HG02678 (cell line): Measurements from ENCODE around the gene TMEM178B.
"Not testable (repeated sequence)": the region's sequence is repeated elsewhere in the genome, so short reads cannot be mapped to it uniquely, and the experiment has no call there.

Experiments
- ATAC-seq: cut with Tn5 transposase; IDR thresholded peaks from one replicate; pipeline ENCODE4 v1.9.1; 2021; ENCODE audit warnings: mild to moderate bottlenecking, moderate library complexity; ENCODE audit not compliant: unreplicated experiment

TMEM178B gene

GRCh38 chr7:141073641-141074161 lies at the start of gene TMEM178B:
Gene TMEM178B, plus strand, starts transcription at chr7:141074064.
- no peak for ATAC-seq

DNA sequence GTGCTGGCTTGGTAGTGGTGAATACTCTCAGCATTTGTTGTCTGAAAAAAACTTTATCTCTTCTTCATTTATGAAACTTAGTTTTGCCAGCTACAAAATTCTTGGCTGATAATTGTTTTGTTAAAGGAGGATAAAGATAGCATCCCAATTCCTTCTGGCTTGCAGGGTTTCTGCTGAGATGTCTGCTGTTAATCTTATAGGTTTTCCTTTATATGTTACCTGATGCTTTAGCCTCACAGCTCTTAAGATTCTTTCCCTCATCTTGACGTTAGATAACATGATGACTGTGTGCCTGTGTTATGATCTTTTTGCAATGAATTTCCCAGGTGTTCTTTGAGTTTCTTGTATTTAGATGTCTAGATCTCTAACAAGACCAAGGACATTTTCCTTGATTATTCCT lies 49.2 kb upstream of the TMEM178B start:
- ATAC-seq: no peak

GRCh38 chr7:141027043-141027442 lies 46.8 kb upstream of the TMEM178B start:
- no peak for ATAC-seq

- ATAC-seq: no peak
These were observed 45.1 kb upstream of the TMEM178B start for GRCh38 chr7:141028767-141029166.

DNA sequence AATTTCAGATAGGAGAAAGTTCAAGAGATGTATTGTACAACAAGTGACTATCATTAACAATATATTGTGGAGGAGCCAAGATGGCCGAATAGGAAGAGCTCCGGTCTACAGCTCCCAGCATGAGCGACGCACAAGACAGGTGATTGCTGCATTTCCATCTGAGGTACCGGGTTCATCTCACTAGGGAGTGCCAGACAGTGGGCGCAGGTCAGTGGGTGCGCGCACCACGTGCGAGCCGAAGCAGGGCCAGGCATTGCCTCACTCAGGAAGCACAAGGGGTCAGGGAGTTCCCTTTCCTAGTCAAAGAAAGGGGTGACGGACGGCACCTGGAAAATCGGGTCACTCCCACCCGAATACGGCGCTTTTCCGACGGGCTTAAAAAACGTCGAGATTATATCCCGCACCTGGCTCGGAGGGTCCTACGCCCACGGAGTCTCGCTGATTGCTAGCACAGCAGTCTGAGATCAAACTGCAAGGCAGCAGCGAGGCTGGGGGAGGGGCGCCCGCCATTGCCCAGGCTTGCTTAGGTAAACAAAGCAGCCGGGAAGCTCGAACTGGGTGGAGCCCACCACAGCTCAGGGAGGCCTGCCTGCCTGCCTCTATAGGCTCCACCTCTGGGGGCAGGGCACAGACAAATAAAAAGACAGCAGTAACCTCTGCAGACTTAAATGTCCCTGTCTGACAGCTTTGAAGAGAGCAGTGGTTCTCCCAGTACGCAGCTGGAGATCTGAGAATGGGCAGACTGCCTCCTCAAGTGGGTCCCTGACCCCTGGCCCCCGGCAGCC lies 41.1 kb upstream of the TMEM178B start:
- not testable (repeated sequence) for ATAC-seq

- ATAC-seq: not testable (repeated sequence)
These were observed 35.8 kb upstream of the TMEM178B start for GRCh38 chr7:141038100-141038499.

DNA sequence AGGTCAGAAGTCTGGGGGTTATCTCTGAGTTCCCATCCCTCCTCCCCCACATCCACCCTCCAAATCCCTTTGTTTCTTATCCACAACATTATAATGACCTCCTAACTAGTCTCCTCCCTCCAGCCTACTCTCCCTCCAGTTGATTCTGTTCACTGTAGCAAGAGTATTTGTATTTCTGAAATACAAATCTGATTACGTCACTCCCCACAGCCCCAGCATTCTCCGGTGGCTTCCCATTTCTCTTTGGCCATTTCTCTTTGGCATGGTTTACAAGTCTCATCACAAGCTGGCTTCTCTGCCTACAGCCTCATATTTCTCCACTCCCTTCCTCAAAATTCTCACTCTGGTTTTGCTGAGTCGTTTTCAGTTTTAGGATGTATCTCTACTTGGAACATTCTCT lies 34.5 kb upstream of the TMEM178B start:
- ATAC-seq: no peak

DNA sequence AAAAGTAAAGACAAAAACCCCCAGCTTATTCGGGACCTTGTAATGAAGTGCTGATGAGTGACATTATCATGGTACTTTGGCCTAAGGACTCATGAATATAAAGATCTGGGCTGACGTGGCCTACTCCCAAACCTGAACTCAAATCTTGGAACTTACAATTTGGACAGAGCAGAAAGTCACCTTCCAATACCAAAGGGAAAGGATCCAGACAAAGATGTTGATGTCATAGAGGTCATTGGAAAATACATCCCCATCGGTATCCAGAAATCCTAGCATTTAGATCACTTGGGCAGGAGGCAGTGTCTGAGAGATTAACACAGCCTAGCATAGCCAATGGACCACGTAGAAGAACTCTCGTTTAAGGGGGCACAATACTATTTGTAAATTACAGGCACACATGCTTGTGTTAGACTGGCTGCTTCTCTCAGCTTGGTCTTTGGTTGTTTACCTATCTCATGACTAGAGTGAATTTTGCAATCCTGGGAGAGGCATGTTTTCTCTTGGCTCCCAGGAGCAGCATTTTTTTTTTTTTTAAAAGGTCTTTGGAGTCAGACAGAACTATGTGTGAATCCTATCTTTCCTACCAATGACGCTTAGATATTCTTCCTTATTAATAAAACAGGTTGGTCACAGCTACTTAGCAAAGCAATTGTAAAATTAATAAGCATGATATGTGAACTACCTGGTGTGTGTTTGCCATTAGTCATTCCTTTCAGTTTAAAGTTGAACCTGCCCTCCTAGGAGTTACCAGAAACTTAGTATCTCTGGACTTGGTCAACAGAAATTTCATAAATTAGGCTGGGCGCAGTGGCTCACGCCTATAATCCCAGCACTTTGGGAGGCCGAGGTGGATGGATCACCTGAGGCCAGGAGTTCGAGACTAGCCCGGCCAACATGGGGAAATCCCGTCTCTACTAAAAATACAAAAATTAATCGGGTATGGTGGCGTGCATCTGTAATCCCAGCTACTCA lies 31.4 kb upstream of the TMEM178B start:
- ATAC-seq: no peak

GRCh38 chr7:141043616-141044015 lies 30.2 kb upstream of the TMEM178B start:
- no peak for ATAC-seq

DNA sequence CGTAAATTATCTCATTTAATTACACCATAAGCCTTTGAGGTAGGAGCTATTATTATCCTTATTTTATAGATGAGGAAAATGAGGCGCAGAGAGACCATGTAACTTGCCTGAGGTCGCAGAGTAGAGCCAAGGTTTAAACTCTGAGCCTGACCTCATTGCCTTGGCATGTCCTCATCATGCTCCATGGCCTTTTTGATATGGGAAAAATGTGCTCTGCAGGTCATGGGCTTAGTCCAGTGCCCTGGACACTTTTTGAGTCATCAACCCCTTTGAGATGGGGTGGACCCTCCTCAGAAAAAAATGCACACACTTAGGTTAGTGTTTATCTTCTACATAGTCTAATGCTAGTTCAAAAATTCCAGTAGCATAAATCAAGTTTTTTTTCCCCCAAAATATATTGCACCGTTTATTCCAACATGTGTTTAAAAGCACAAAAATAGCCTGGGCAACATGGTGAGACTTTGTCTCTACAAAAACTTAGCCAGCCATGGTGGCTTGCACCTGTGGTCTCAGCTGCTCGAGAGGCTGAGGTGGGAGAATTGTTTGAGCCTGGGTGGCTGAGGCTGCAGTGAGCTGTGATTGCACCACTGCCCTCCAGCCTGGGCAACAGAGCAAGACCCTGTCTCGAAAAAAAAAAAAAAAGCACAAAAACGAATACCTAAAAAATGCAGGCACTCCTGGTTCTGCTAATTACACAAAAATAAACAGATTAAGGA lies 28.6 kb upstream of the TMEM178B start:
- ATAC-seq: no peak

DNA sequence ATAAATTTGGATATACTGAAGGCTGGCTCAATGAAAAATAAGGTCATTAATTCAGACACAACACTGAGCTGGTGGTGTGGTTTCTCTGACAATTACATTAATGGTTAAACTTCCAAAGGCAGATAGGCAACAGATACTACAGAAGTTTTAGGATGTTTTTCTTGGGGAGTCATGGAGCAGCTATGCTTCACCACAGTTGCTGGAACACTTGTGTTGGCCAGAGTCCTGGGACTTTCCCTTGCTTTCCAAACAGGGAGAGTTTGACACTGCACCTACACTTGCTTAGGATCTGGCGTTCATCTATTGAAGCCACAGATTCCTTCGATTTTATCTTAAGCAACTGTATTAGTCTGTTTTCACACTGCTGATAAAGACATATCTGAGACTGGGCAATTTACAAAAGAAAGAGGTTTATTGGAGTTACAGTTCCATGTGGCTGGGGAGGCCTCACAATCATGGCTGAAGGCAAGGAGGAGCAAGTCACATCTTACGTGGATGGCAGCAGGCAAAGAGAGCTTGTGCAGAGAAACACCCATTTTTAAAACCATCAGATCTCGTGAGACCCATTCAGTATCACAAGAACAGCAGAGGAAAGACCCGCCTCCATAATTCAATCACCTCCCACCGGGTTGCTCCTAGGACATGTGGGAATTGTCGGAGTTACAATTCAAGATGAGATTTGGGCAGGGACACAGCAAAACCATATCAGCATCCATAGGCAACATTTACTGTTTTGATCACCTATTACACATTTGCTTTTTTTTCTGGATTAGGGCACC lies 27.8 kb upstream of the TMEM178B start:
- no peak for ATAC-seq

DNA sequence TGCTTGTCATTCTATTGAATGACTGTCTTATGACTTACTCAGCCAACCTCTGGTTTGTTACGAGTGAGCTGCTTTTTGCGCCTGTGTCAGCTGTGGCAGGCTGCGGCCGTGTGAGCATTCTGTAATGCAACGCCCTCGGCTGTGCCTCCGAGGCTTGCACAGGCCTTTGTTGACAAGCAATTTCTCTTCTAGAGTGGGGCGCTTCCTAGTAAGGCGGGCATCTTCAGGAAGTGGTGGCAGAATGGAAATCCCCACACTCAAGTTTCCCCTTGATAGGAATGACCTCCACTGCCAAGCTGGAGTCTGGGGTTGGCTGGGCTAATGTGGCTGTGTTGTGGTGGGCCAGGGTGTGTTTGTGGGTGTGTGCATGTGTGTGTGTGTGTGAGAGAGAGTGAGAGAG lies 20.2 kb upstream of the TMEM178B start:
- no peak for ATAC-seq

DNA sequence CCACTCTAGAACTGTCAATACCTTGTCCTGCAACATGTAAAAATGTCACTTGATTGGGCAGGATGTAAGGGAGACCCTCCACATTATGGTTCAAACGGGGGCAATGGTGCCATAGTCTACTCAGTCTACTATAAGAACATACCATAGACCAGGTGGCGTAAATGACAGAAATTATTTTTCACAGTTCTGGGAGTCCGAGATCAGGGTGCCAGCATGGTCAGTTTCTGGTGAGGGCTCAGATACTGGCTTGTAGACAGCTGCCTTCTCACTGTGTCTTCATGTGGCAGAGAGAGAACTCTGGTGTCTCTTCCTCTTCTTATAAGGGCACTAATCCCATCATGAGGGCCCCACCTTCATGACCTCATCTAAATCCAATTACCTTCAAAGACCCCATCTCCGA lies 18.7 kb upstream of the TMEM178B start:
- no peak for ATAC-seq

GRCh38 chr7:141057788-141058187 lies 16.1 kb upstream of the TMEM178B start:
- ATAC-seq: no peak

DNA sequence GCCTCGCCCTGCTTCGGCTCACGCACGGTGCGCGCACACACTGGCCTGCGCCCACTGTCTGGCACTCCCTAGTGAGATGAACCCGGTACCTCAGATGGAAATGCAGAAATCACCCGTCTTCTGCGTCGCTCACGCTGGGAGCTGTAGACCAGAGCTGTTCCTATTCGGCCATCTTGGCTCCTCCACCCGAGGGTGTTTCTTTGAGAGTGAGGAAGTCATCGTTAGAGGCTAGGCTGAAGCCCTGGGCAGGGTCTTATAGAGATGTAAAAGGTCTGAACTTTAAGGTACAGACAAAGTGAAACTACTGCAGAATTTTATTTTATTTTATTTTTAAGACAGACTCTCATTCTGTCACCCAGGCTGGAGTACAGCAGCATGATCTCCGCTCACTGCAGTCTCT lies 6.0 kb upstream of the TMEM178B start:
- not testable (repeated sequence) for ATAC-seq

DNA sequence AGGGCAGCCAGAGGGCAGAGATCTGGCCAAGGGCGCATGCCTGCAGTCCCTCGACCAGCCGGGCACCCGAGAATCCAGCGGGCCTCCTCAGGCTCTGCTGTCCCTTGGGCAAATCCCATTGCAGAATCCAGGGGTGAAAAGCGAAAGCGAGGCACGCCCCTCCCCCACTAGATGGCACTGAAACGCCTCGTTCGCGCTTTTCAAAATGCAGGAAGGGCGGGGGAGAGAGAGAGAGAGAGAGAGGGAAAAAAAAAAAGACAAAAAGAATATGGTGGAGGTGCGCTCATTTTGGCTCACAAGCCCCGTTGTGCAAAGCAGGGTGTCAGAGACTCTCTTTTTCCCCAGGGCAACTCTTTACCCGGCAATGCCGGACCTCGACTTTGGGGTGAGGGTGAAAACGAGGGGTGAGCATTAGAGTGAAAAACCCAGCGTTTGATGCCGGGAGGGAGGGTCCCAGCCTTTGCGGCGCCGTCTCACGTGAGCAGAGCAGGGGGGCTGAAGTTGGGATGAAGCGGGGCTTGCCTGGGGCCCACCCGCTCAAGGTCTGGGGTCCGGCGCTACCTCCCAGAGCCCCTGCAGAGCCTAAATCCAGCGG lies 2.5 kb upstream of the TMEM178B start:
- no peak for ATAC-seq

DNA sequence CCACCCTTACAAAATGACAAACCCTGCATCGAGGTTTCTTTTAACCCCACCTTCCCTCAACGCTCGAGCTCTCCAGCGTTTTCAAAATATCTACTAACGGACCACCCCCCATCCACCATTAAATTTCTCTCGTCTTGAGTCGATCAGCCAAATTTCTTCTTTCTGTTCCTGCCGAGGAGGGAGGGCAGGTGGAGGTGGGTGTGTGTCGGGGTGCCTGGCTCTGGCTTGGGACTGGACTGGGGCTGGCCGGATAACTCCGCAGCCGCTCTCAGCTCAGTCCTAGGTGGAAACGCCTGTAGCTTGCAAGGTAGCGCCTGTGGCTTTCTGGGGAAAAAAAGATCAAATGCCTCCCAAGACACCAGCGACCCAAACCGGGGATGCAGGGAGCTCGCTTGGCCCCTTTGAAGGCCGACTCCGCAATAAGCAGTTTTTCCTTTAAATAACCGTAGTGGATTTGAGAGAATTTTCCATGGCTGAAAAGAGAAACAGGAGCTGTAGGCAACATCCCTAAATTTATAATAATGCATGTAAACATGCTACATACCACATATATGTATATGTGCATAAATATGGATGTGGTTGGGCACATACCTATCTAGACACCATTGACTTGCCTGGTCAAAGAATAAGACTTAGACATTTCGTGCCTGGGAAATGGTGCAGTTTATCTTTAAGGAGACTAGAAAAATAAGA lies 1.9 kb upstream of the TMEM178B start:
- no peak for ATAC-seq

GRCh38 chr7:141072548-141073172 lies 1.2 kb upstream of the TMEM178B start:
- no peak for ATAC-seq

DNA sequence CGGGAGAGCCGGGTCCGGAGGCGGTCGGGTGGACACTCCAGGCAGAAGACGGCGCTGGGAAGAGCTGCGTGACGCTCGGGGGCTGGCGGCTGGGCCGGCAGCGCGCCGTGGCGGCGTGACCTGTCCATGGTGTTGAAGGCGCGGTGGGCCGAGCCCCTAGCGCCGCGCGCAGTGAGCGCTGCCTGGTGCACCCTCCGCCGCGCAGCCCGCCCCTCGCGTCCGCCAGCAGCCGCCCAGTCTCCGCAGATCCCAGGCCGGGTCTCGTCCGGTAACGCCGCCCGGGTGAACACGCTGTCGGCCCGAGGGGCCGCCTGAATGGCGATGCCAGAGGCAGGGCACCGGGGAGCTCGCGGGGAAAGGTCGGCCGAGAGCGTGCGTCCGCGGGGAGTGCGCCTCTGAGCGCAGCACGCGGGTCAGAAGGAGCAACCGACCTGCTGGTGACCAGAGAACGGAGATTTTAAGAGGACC lies 657 bp upstream of the TMEM178B start:
- ATAC-seq: no peak
